Smooth muscle cell of the coronary artery (primary cell): ENCODE data around the gene C12orf43. TPM values are rescaled to one million over a fixed set of nuclear protein-coding genes. Genes with fewer than 3 reads are reported as not detected.

Experiments
- total RNA-seq: library from RNA; depleted of rRNA; stranded (reverse); fragments of >200 nt; gene quantifications from 2 replicates; pipeline ENCODE4 v1.2.3, GENCODE V29; 2014; ENCODE audit warnings: low replicate concordance

C12orf43 gene
- total RNA-seq = 8.4 and 13.8 TPM in 2 replicates

GRCh38 chr12:121015825-121016766, at the start of gene C12orf43:
Gene C12orf43 (minus strand): TSS chr12:121016487. CDS start chr12:121016474, 13 bp downstream.

GRCh38 chr12:121038861-121039668, 22.8 kb upstream of the C12orf43 start, which contains the start of gene OASL:
Gene OASL (minus strand): TSS chr12:121039246. CDS start chr12:121038971, 275 bp downstream.

GRCh38 chr12:120978296-120979219, 37.7 kb downstream of the C12orf43 start, which contains the start of gene HNF1A:
Gene HNF1A (plus strand): TSS chr12:120978543. CDS start chr12:120978769, 226 bp downstream.

Other genes with a start within 250 kb of the C12orf43 start
- 3.8 and 9.0 TPM in 2 replicates for gene SPPL3, start 112.1 kb downstream of the C12orf43 start, total RNA-seq
- not detected in 2 replicates for gene HNF1A, start 37.9 kb downstream of the C12orf43 start, total RNA-seq
- gene OASL, start 22.8 kb upstream of the C12orf43 start, total RNA-seq = 0.15 and 0.23 TPM in 2 replicates
- under 0.01 and 5.4 TPM in 2 replicates for gene P2RX7, start 116.4 kb upstream of the C12orf43 start, total RNA-seq
- 8.7 and 31.2 TPM in 2 replicates for gene P2RX4, start 193.6 kb upstream of the C12orf43 start, total RNA-seq